ENCODE measurements around the gene JCAD. TPM values are rescaled to one million over a fixed set of nuclear protein-coding genes. Genes with fewer than 3 reads are reported as not detected.

JCAD gene
- total and polyA plus RNA-seq, 9 of the 15 experiments (the other 6 are each of a cell fraction or from before 2014, with no cell fraction given), result not detected

DNA sequence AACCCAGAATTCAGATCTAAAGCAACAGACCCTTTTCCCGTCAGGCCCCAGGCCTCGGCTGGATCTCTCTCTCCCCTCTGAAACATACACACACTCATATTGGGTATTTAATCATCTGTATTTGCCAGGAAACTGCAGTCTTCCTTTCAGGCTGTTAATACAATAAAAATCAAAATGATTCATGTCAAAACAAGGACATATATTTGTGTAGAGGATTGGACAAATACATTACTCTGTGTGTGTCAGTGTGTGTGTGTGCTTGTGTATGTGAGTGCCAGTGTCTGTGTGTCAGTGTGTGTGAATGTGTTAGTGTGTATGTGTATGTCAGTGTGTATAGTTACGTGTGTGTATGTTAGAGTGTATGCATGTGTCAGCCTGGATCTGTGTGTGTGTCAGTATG lies 90.8 kb downstream of the JCAD start:
- Histone ChIP-seq H4K20me1 (replicated peaks; ENCODE audit: control insufficient read depth, insufficient read depth, low read length) (no peaks in the 10 kb centered on the region; the same call in 1 of the 2 replicates), H3K9me1 (ENCODE audit: control insufficient read depth, insufficient read depth, low read length) (no peaks in the 10 kb centered on the region), H2AFZ (ENCODE audit: low read depth, low read length) (no peak overlapping the region), H3K27me3 (ENCODE audit: control insufficient read depth in 2 of 2, insufficient read depth in 2 of 2, low read length in 2 of 2) (peaks cover 0 to 5% of the 10 kb centered on the region in 2 experiments; a peak in 1 of 5 replicates), H3K4me1 (replicated peaks in 1 of 2; ENCODE audit: control insufficient read depth in 2 of 2, insufficient read depth in 2 of 2, low read length in 2 of 2) (no peaks in the 10 kb centered on the region), H3K79me2 (ENCODE audit: control insufficient read depth, insufficient read depth, low read length) (no peaks in the 10 kb centered on the region), H3K9ac (ENCODE audit: insufficient read depth in 1 of 2, low read depth in 2 of 2, low read length in 2 of 2) (no peak overlapping the region), H3K27ac (ENCODE audit: extremely low read depth, low read depth, low read length) (no peak overlapping the region), H3K4me3 (no peak overlapping the region), H3K36me3 (ENCODE audit: control insufficient read depth, insufficient read depth, low read length) (no peaks in the 10 kb centered on the region), H3K9me3 (replicated peaks; ENCODE audit: control insufficient read depth, insufficient read depth, low read depth, low read length) (no peaks in the 10 kb centered on the region), H3K4me2 (ENCODE audit: insufficient read depth, low read length) (no peak overlapping the region)
- FAIRE-seq (no peak), ATAC-seq (no peak), DNase-seq (ENCODE audit: extremely low read depth in 1 of 4, low spot score in 3 of 4) (no peak)
- no TSS peak for BruUV-seq (replicated peaks)
- ChIA-PET CTCF (ENCODE audit: low intra/inter-chr PET ratio) (no interaction called here), POLR2A (no interaction called here)
- in situ Hi-C loops (cut with MboI), result no loop called here
- intact Hi-C loops (cut with micrococcal nuclease), result no loop called here
- 3% methylated on average over 3 of the region's 3 CpGs for WGBS (ENCODE audit: insufficient coverage, low coverage, missing lambda C conversion rate)
- TF ChIP-seq, protein P1, sequence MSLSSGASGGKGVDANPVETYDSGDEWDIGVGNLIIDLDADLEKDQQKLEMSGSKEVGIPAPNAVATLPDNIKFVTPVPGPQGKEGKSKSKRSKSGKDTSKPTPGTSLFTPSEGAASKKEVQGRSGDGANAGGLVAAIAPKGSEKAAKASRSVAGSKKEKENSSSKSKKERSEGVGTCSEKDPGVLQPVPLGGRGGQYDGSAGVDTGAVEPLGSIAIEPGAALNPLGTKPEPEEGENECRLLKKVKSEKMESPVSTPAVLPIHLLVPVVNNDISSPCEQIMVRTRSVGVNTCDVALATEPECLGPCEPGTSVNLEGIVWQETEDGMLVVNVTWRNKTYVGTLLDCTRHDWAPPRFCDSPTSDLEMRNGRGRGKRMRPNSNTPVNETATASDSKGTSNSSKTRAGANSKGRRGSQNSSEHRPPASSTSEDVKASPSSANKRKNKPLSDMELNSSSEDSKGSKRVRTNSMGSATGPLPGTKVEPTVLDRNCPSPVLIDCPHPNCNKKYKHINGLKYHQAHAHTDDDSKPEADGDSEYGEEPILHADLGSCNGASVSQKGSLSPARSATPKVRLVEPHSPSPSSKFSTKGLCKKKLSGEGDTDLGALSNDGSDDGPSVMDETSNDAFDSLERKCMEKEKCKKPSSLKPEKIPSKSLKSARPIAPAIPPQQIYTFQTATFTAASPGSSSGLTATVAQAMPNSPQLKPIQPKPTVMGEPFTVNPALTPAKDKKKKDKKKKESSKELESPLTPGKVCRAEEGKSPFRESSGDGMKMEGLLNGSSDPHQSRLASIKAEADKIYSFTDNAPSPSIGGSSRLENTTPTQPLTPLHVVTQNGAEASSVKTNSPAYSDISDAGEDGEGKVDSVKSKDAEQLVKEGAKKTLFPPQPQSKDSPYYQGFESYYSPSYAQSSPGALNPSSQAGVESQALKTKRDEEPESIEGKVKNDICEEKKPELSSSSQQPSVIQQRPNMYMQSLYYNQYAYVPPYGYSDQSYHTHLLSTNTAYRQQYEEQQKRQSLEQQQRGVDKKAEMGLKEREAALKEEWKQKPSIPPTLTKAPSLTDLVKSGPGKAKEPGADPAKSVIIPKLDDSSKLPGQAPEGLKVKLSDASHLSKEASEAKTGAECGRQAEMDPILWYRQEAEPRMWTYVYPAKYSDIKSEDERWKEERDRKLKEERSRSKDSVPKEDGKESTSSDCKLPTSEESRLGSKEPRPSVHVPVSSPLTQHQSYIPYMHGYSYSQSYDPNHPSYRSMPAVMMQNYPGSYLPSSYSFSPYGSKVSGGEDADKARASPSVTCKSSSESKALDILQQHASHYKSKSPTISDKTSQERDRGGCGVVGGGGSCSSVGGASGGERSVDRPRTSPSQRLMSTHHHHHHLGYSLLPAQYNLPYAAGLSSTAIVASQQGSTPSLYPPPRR (CRISPR knock-in tag; IDR thresholded peaks at IDR 0.05; ENCODE audit: borderline replicate concordance), result no peak
- no peak for TF ChIP-seq MEF2D (tag; conservative IDR thresholded peaks at IDR 0.05; ENCODE audit: low read depth)
- TF ChIP-seq ZNF431 (CRISPR knock-in tag; IDR thresholded peaks at IDR 0.05), result no peak
- no peak for TF ChIP-seq ZFP1 (CRISPR knock-in tag; IDR thresholded peaks at IDR 0.05)
- TF ChIP-seq, protein P2, sequence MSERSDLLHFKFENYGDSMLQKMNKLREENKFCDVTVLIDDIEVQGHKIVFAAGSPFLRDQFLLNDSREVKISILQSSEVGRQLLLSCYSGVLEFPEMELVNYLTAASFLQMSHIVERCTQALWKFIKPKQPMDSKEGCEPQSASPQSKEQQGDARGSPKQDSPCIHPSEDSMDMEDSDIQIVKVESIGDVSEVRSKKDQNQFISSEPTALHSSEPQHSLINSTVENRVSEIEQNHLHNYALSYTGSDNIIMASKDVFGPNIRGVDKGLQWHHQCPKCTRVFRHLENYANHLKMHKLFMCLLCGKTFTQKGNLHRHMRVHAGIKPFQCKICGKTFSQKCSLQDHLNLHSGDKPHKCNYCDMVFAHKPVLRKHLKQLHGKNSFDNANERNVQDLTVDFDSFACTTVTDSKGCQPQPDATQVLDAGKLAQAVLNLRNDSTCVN (CRISPR knock-in tag; IDR thresholded peaks at IDR 0.05), result no peak
- TF ChIP-seq FOXK1 (CRISPR knock-in tag; IDR thresholded peaks at IDR 0.05; ENCODE audit: borderline replicate concordance), result no peak
- no peak for TF ChIP-seq ZNF445 (CRISPR knock-in tag; IDR thresholded peaks at IDR 0.05; ENCODE audit: low read depth)
- TF ChIP-seq, protein P3, sequence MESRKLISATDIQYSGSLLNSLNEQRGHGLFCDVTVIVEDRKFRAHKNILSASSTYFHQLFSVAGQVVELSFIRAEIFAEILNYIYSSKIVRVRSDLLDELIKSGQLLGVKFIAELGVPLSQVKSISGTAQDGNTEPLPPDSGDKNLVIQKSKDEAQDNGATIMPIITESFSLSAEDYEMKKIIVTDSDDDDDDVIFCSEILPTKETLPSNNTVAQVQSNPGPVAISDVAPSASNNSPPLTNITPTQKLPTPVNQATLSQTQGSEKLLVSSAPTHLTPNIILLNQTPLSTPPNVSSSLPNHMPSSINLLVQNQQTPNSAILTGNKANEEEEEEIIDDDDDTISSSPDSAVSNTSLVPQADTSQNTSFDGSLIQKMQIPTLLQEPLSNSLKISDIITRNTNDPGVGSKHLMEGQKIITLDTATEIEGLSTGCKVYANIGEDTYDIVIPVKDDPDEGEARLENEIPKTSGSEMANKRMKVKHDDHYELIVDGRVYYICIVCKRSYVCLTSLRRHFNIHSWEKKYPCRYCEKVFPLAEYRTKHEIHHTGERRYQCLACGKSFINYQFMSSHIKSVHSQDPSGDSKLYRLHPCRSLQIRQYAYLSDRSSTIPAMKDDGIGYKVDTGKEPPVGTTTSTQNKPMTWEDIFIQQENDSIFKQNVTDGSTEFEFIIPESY (CRISPR knock-in tag; IDR thresholded peaks at IDR 0.05), result no peak
- no peak for TF ChIP-seq RUNX1 (IDR thresholded peaks at IDR 0.05; ENCODE audit: low read depth)
- TF ChIP-seq PYGO2 (tag; IDR thresholded peaks at IDR 0.05), result no peak

Data from K562 (cell line).